Effector memory CD8-positive, alpha-beta T cell (primary cell): Measurements from ENCODE around the gene TBCCD1.
"Not testable (repeated sequence)": the region's sequence is repeated elsewhere in the genome, so short reads cannot be mapped to it uniquely, and the experiment has no call there.

Experiments
- ATAC-seq: fragments of 150-1000 bp; cut with Tn5 transposase; replicated peaks from 2 replicates; pipeline ENCODE4 v1.10.0; 2021; ENCODE audit warnings: mild to moderate bottlenecking, moderate library complexity
- DNase-seq, 3 experiments: peaks; one replicate each; pipeline ENCODE4 v3.0.0; 2021
- H3K27ac Mint-ChIP-seq, 2 donors: one replicate each; pipeline ENCODE4 v1.8.0; 2022; ENCODE audit warnings: mild to moderate bottlenecking in 2 of 2, mixed read lengths in 2 of 2, moderate library complexity in 2 of 2
- H3K27me3 Mint-ChIP-seq, 2 donors: one replicate each; pipeline ENCODE4 v1.8.0; 2022; ENCODE audit warnings: mixed read lengths in 2 of 2
- H3K36me3 Mint-ChIP-seq: one replicate; pipeline ENCODE4 v1.8.0; 2022; ENCODE audit warnings: mild to moderate bottlenecking, moderate library complexity, mixed read lengths; ENCODE audit not compliant: insufficient read depth
- H3K4me1 Mint-ChIP-seq, 2 donors: one replicate each; pipeline ENCODE4 v1.8.0; 2022; ENCODE audit warnings: low read depth in 2 of 2, mixed read lengths in 2 of 2
- H3K4me3 Mint-ChIP-seq, 2 donors: one replicate each; pipeline ENCODE4 v1.8.0; 2022; ENCODE audit warnings: mild to moderate bottlenecking in 2 of 2, mixed read lengths in 2 of 2, moderate library complexity in 2 of 2
- H3K9me3 Mint-ChIP-seq, 2 donors: one replicate each; pipeline ENCODE4 v1.8.0; 2022; ENCODE audit warnings: mixed read lengths in 2 of 2

The TBCCD1 gene

GRCh38 chr3:186499949-186500348 lies 67.2 kb downstream of the TBCCD1 start:
- H3K9me3 Mint-ChIP-seq, H3K27me3 Mint-ChIP-seq: not testable (repeated sequence)

GRCh38 chr3:186498022-186498421 lies 69.1 kb downstream of the TBCCD1 start:
- H3K9me3 Mint-ChIP-seq, H3K36me3 Mint-ChIP-seq, H3K27ac Mint-ChIP-seq, H3K4me3 Mint-ChIP-seq, H3K27me3 Mint-ChIP-seq, DNase-seq, ATAC-seq, H3K4me1 Mint-ChIP-seq: not testable (repeated sequence)

More at GRCh38 chr3:186499949-186500348, 67.2 kb downstream of the TBCCD1 start:
- ATAC-seq, H3K4me3 Mint-ChIP-seq, H3K36me3 Mint-ChIP-seq, H3K4me1 Mint-ChIP-seq, H3K27ac Mint-ChIP-seq, DNase-seq: not testable (repeated sequence)

- no peak for ATAC-seq
- Mint-ChIP-seq H3K4me3 (no peak overlapping the region), H3K9me3 (no peaks in the 10 kb centered on the region), H3K27ac (no peak overlapping the region), H3K36me3 (no peaks in the 10 kb centered on the region), H3K27me3 (peaks cover 0 to 5% of the 10 kb centered on the region in 2 donors), H3K4me1 (peaks cover 1% of the 10 kb centered on the region in 2 donors)
- DNase-seq: no peak
These were observed 69.5 kb downstream of the TBCCD1 start for GRCh38 chr3:186497608-186498007.

GRCh38 chr3:186496635-186497034 lies 70.5 kb downstream of the TBCCD1 start:
- Mint-ChIP-seq H3K36me3 (no peaks in the 10 kb centered on the region), H3K27me3 (peaks cover 0 to 5% of the 10 kb centered on the region in 2 donors), H3K9me3 (no peaks in the 10 kb centered on the region), H3K4me3 (no peak overlapping the region), H3K4me1 (no peaks in the 10 kb centered on the region), H3K27ac (no peak overlapping the region)
- ATAC-seq (no peak), DNase-seq (no peak)
